ENCODE measurements around the gene FLACC1. TPM values are rescaled to one million over a fixed set of nuclear protein-coding genes. Genes with fewer than 3 reads are reported as not detected.
A peak's percentile ranks its signal among the peaks of the same experiment; 100 is the strongest.

FLACC1 gene
- 3.6 TPM for total RNA-seq
- long read RNA-seq = 0 reads

GRCh38 chr2:201357221-201357620, at the start of gene FLACC1:
Gene FLACC1, minus strand, starts transcription at chr2:201357345. Its CDS starts 5,941 bp downstream, at chr2:201351404.
- ATAC-seq = peak; percentile 79
- peak within 1 kb of the TSS; percentile 49 for H3K27ac ChIP-seq
- intact Hi-C loops (cut with DNase I) = no loop called here

GRCh38 chr2:201406077-201406662, 49.0 kb upstream of the FLACC1 start:
- H3K4me3 ChIP-seq = no peak overlapping the region
- no peaks in the 10 kb centered on the region for H3K9me3 ChIP-seq
- no peaks in the 10 kb centered on the region for H3K36me3 ChIP-seq
- ATAC-seq = peak; percentile 20
- no peak for DNase-seq
- peak overlapping the region; percentile 33 for H3K27ac ChIP-seq
- intact Hi-C loops (cut with DNase I) = no loop called here
- no peaks in the 10 kb centered on the region for H3K27me3 ChIP-seq
- H3K4me1 ChIP-seq = peaks cover 48% of the 10 kb centered on the region
- no peak for TF ChIP-seq CTCF (IDR thresholded peaks at IDR 0.05)

More at GRCh38 chr2:201357221-201357620, at the start of gene FLACC1:
- Histone ChIP-seq H3K4me1 (no peaks in the 10 kb centered on the region), H3K36me3 (peaks cover 8% of the 10 kb centered on the region), H3K4me3 (no peak within 1 kb of the TSS), H3K27me3 (no peaks in the 10 kb centered on the region), H3K9me3 (no peaks in the 10 kb centered on the region)
- no peak for TF ChIP-seq CTCF (IDR thresholded peaks at IDR 0.05)
- DNase-seq = no peak

GRCh38 chr2:201404699-201405280, 47.6 kb upstream of the FLACC1 start:
- DNase-seq (no peak), ATAC-seq (no peak)
- no peak overlapping the region for H3K27ac ChIP-seq
- no peak overlapping the region for H3K4me3 ChIP-seq
- peaks cover 48% of the 10 kb centered on the region for H3K4me1 ChIP-seq
- H3K9me3 ChIP-seq = no peaks in the 10 kb centered on the region
- intact Hi-C loops (cut with DNase I) = no loop called here
- no peak for TF ChIP-seq CTCF (IDR thresholded peaks at IDR 0.05)
- H3K27me3 ChIP-seq = no peaks in the 10 kb centered on the region
- peaks cover 5% of the 10 kb centered on the region for H3K36me3 ChIP-seq

GRCh38 chr2:201403880-201404279, 46.7 kb upstream of the FLACC1 start:
- TF ChIP-seq CTCF (IDR thresholded peaks at IDR 0.05) = no peak
- peak; percentile 54 for ATAC-seq
- DNase-seq = no peak
- no peak overlapping the region for H3K27ac ChIP-seq
- no peaks in the 10 kb centered on the region for H3K9me3 ChIP-seq
- no peak overlapping the region for H3K4me3 ChIP-seq
- no peaks in the 10 kb centered on the region for H3K27me3 ChIP-seq
- H3K4me1 ChIP-seq = peaks cover 48% of the 10 kb centered on the region
- H3K36me3 ChIP-seq = peaks cover 14% of the 10 kb centered on the region
- intact Hi-C loops (cut with DNase I) = no loop called here

- Histone ChIP-seq H3K4me1 (peaks cover 48% of the 10 kb centered on the region), H3K27ac (no peak overlapping the region), H3K36me3 (peaks cover 23% of the 10 kb centered on the region), H3K4me3 (no peak overlapping the region), H3K27me3 (no peaks in the 10 kb centered on the region), H3K9me3 (no peaks in the 10 kb centered on the region)
- DNase-seq (no peak), ATAC-seq (no peak)
- TF ChIP-seq CTCF (IDR thresholded peaks at IDR 0.05) = no peak
- intact Hi-C loops (cut with DNase I) = no loop called here
Measured at GRCh38 chr2:201402651-201403562, 45.8 kb upstream of the FLACC1 start.

Data from upper lobe of right lung (tissue), 1 donor.